Cardiac muscle cell (in vitro differentiated cells and primary cell): ENCODE measurements around the gene PHC2. TPM values are rescaled to one million over a fixed set of nuclear protein-coding genes. Genes with fewer than 3 reads are reported as not detected.

ENCODE experiments used
- DNase-seq, 2 donors: peaks; one replicate each; pipeline versions ENCODE4 v3.0.0 to v3.0.0-alpha.2; 2010 to 2017; ENCODE audit warnings: low read depth in 1 of 2, low spot score in 1 of 2
- H3K27ac ChIP-seq: fragments of 200-600 bp; sonication (generic); 2 replicates; pipeline ENCODE4 v1.5.1; 2016
- H3K27me3 ChIP-seq: fragments of 200-600 bp; sonication (generic); 2 replicates; pipeline ENCODE4 v1.6.0; 2016; ENCODE audit warnings: control low read depth
- H3K36me3 ChIP-seq: fragments of 200-600 bp; sonication (generic); 2 replicates; pipeline ENCODE4 v1.5.1; 2016; ENCODE audit warnings: control low read depth
- H3K4me1 ChIP-seq: fragments of 200-600 bp; sonication (generic); 2 replicates; pipeline ENCODE4 v1.8.1; 2017; ENCODE audit warnings: low read depth, mild to moderate bottlenecking, mixed run types
- H3K4me3 ChIP-seq: fragments of 200-600 bp; sonication (generic); 2 replicates; pipeline ENCODE4 v1.5.1; 2016; ENCODE audit warnings: mild to moderate bottlenecking
- H3K9me3 ChIP-seq: fragments of 200-600 bp; sonication (generic); 2 replicates; pipeline ENCODE4 v1.5.1; 2017; ENCODE audit warnings: low read depth, mild to moderate bottlenecking, control low read depth
- polyA plus RNA-seq: library from polyadenylated mRNA; unstranded; fragments of >200 nt; fragmentation: Nextera tagmentation; extraction: Ambion mirVana; gene quantifications from 2 replicates; pipeline ENCODE4 v1.2.1, GENCODE V29; 2016
- total RNA-seq: library from RNA; depleted of rRNA; stranded (reverse); fragments of >200 nt; gene quantifications from 2 replicates; pipeline ENCODE4 v1.2.3, GENCODE V29; 2016
- TF ChIP-seq, protein P1 (sequence below): IDR thresholded peaks from 2 replicates; pipeline ENCODE4 v1.5.1; 2012; ENCODE audit warnings: low read depth, mild to moderate bottlenecking, low read length

The PHC2 gene
- total and polyA plus RNA-seq, 2 experiments from 2014 or later: 81.8 to 86.0 TPM

DNA sequence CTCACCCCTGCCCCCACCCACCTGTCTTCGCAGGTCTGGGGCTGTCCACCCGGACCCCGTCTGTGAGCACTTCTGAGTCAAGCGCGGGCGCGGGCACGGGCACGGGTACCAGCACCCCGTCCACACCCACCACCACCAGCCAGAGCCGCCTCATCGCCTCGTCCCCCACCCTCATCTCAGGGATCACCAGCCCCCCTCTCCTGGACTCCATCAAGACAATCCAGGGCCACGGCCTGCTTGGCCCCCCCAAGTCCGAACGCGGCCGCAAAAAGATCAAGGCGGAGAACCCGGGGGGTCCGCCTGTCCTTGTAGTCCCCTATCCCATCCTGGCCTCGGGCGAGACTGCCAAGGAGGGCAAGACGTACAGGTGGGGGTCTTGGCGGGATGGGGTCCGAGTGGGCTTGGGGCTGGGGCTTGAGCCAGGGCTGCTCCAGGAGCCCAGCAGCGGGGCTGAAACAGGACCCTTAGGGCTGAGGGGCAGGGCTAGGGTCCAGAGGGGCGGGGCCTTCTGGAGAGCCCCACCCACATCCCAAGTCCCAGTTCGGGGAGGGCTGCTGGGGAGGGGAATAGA is 150.7 kb downstream of the PHC2 start:
- Histone ChIP-seq H3K36me3 (peaks cover 37% of the 10 kb centered on the region), H3K4me1 (no peaks in the 10 kb centered on the region), H3K4me3 (no peak overlapping the region), H3K27me3 (no peaks in the 10 kb centered on the region), H3K9me3 (no peaks in the 10 kb centered on the region), H3K27ac (no peak overlapping the region)
- no peak for DNase-seq
- TF ChIP-seq, protein P1, sequence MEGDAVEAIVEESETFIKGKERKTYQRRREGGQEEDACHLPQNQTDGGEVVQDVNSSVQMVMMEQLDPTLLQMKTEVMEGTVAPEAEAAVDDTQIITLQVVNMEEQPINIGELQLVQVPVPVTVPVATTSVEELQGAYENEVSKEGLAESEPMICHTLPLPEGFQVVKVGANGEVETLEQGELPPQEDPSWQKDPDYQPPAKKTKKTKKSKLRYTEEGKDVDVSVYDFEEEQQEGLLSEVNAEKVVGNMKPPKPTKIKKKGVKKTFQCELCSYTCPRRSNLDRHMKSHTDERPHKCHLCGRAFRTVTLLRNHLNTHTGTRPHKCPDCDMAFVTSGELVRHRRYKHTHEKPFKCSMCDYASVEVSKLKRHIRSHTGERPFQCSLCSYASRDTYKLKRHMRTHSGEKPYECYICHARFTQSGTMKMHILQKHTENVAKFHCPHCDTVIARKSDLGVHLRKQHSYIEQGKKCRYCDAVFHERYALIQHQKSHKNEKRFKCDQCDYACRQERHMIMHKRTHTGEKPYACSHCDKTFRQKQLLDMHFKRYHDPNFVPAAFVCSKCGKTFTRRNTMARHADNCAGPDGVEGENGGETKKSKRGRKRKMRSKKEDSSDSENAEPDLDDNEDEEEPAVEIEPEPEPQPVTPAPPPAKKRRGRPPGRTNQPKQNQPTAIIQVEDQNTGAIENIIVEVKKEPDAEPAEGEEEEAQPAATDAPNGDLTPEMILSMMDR: no peak

DNA sequence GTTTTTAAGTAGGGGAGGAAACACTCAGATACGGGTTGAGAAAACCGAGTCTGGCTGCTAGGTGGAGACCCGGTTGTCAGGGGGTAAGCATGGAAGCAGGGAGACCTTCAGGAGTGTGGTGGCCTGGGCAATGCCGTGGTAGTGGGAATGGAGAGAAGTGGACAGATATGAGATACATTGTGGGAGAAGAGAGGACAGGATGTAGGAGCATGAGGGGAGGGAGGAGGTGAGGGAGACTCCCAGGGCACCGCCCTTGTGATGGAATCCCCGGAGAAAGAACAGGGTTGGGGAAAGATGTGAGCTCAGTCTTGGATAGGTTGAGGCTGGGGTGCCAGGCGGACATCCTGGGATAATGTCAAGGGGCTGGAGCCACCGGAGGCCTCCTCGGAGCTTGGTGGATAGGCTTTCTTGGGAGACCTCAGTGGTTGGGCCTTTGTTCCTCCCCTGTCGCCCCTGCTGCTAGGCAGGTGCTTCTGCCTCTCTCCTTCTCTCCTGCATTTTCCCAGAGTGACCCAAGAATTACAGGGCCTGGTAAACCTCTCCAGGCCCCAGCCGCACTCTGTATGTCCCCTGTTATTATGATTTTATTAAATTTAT is 153.3 kb downstream of the PHC2 start:
- H3K36me3 ChIP-seq: peaks cover 29% of the 10 kb centered on the region
- TF ChIP-seq, protein P1: no peak

DNA sequence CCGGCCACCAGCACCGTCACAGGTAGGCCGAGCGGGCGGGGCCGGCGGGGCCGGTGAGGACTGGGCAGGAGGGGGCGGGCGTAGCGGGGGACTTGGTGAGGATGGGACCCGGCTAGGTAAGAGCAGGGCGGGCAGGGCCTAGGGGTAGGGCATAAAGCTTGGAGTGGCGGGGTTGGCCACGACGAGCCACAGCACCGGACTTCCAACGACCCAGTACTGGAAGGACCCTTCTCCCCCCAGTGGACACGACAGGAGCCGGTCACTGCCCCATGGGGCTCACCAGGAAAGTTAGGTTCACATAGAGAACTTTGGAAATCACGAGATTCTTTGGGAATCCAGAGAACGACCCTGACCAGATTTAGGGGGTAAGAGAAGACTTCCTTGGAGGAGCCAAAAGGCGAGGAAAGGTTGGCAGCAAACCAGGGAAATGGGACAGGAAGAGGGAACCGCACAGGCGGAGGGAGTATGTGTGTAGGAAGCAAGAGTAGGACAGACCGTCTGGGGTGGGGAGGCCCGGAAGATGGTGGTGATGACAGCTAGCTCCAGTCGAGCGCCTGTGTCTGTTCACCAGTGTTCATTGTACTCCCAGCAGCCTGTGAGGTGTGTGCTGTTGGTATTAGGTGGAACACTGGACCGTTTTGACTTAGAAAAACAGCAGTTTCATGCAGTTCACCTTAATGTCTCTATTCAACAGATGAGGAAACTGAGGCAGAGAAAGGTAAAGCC is 154.2 kb downstream of the PHC2 start:
- H3K4me3 ChIP-seq: no peak overlapping the region
- no peaks in the 10 kb centered on the region for H3K9me3 ChIP-seq
- TF ChIP-seq, protein P1: no peak
- no peaks in the 10 kb centered on the region for H3K4me1 ChIP-seq
- H3K27me3 ChIP-seq: no peaks in the 10 kb centered on the region
- no peak for DNase-seq
- H3K36me3 ChIP-seq: peaks cover 23% of the 10 kb centered on the region
- no peak overlapping the region for H3K27ac ChIP-seq

More for the DNA sequence above, 153.3 kb downstream of the PHC2 start:
- Histone ChIP-seq H3K4me1 (no peaks in the 10 kb centered on the region), H3K4me3 (no peak overlapping the region), H3K27ac (no peak overlapping the region), H3K9me3 (no peaks in the 10 kb centered on the region), H3K27me3 (no peaks in the 10 kb centered on the region)
- no peak for DNase-seq

DNA sequence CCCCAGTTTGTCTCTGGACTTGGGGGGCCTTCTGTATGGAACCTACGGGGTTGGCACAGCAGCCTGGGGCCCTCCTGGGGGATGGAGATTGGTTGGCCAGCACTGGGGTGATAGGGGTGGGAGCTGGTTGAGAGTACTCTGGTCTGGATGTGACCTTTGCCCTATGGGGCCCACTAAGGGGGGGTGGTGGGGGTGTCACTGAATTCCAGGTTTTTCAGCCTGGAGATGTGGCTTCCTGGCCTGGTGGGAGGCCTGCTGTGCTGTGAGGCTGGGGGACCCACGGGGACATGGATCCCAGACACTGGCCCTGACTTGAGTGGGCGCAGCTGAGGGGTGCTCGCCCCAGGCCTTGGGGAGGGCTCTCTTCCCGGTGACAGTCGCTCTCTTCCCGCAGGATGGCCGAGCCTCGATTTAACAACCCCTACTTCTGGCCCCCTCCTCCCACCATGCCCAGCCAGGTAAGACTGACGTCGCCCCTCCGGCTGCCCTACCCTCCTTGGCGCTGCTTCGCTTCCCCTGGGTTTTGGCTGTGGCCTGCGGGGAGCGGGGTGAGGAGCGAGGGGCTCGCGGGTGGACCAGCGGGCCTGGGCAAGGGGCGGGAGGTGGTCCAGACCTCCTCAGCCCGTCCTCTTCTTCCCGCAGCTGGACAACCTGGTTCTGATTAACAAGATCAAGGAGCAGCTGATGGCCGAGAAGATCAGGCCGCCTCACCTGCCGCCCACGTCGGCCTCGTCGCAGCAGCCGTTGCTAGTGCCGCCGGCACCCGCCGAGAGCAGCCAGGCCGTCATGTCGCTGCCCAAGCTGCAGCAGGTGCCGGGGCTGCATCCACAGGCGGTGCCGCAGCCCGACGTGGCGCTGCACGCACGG is 155.0 kb downstream of the PHC2 start:
- TF ChIP-seq, protein P1: no peak
- no peaks in the 10 kb centered on the region for H3K27me3 ChIP-seq
- H3K9me3 ChIP-seq: no peaks in the 10 kb centered on the region
- DNase-seq: no peak
- no peak overlapping the region for H3K27ac ChIP-seq
- no peaks in the 10 kb centered on the region for H3K4me1 ChIP-seq
- peaks cover 17% of the 10 kb centered on the region for H3K36me3 ChIP-seq
- no peak overlapping the region for H3K4me3 ChIP-seq

DNA sequence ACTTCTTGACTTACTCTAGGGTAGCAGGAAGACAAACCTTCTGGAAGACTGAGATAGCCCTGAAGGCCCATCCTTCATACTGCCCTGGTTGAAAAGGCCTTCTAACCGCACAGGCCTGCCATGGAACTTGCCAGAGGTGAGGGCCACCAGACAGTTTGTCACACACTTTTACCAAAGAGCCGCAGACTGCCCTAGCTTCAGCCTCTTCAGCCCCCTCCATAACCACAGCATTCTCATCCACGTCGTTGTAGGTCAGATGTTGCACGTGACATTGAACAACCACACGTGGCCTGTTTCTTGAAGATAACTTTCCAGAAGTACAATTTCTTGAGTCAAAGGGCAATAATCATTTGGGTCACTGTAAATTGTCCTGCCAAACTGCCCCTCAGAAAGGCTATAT is 155.7 kb downstream of the PHC2 start:
- no peaks in the 10 kb centered on the region for H3K4me1 ChIP-seq

More for the DNA sequence above, 155.7 kb downstream of the PHC2 start:
- no peak for DNase-seq
- peaks cover 11% of the 10 kb centered on the region for H3K36me3 ChIP-seq
- H3K27me3 ChIP-seq: no peaks in the 10 kb centered on the region
- no peak overlapping the region for H3K4me3 ChIP-seq
- no peak overlapping the region for H3K27ac ChIP-seq
- no peaks in the 10 kb centered on the region for H3K9me3 ChIP-seq
- TF ChIP-seq, protein P1: no peak
